H1 (cell line): ENCODE measurements around the gene CAVIN1.

Source experiments
- CREB1 ChIP-seq: IDR thresholded peaks from 2 replicates; pipeline ENCODE4 v1.6.1; 2012; ENCODE audit warnings: inconsistent platforms
- EZH2 ChIP-seq: fragments of 200-600 bp; sonication (generic); IDR thresholded peaks from 2 replicates; pipeline ENCODE4 v1.7.1; 2012; ENCODE audit warnings: low read depth, mild to moderate bottlenecking, moderate library complexity, low read length, inconsistent platforms; ENCODE audit not compliant: severe bottlenecking

DNA sequence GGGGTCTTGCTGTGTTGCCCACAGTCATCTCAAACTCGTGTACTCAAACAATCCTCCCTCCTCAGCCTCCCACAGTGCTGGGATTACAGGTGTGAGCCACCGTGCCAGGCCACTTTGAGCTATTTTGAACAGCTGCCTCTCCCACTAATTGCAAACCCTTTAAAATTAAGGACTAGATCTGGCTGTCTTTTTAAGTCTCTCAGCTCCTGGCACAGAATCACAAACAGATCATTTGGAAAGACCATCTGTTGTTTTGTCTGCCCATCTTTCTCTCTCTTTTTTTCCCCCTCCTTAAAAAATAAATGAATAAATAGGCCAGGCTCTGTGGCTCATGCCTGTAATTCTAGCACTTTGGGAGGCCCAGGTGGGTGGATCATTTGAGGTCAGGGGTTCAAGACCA is 23.9 kb downstream of the CAVIN1 start:
- TF ChIP-seq EZH2 (no peak), CREB1 (no peak)
